GM18951 (cell line): ENCODE results near the gene APOB.

ENCODE experiments used
- POLR2A ChIP-seq: IDR thresholded peaks from 4 replicates; pipeline ENCODE4 v1.6.1; 2011; ENCODE audit warnings: mild to moderate bottlenecking; ENCODE audit not compliant: insufficient read length, insufficient read depth; ENCODE audit errors: extremely low read depth
- in situ Hi-C: fragments of 300-500 bp; cut with MboI; formaldehyde crosslinking; loops from one replicate; pipeline ENCODE4 v1.12.0; 2022; ENCODE audit warnings: low sequenced_read_pairs, mixed read lengths, inconsistent platforms; ENCODE audit not compliant: unreplicated experiment

The APOB gene

GRCh38 chr2:21043744-21044532 lies at the start of gene APOB:
TSS of gene APOB (minus strand) at chr2:21044073. CDS start at chr2:21043945, 128 bp downstream.
- no peak for TF ChIP-seq POLR2A
- in situ Hi-C loops = loop anchor here (25.0 kb wide), 1 partner anchor 268 kb away; no protein-coding TSS in a partner anchor

GRCh38 chr2:21092308-21092869 lies 48.5 kb upstream of the APOB start:
- TF ChIP-seq POLR2A = no peak
- in situ Hi-C loops = no loop called here

- TF ChIP-seq POLR2A = no peak
- in situ Hi-C loops = no loop called here
These were observed 40.5 kb upstream of the APOB start for GRCh38 chr2:21084401-21084800.

GRCh38 chr2:21083482-21083881 lies 39.6 kb upstream of the APOB start:
- no peak for TF ChIP-seq POLR2A
- in situ Hi-C loops = no loop called here

GRCh38 chr2:21078296-21078695 lies 34.4 kb upstream of the APOB start:
- TF ChIP-seq POLR2A = no peak
- in situ Hi-C loops = no loop called here

- in situ Hi-C loops = no loop called here
- no peak for TF ChIP-seq POLR2A
These were observed 28.8 kb upstream of the APOB start for GRCh38 chr2:21072477-21073242.

- in situ Hi-C loops = no loop called here
- no peak for TF ChIP-seq POLR2A
These were observed 26.7 kb upstream of the APOB start for GRCh38 chr2:21070341-21071257.

- in situ Hi-C loops = no loop called here
- no peak for TF ChIP-seq POLR2A
These were observed 26.0 kb upstream of the APOB start for GRCh38 chr2:21069746-21070340.

GRCh38 chr2:21067859-21068537 lies 24.1 kb upstream of the APOB start:
- in situ Hi-C loops = no loop called here
- TF ChIP-seq POLR2A = no peak

GRCh38 chr2:21067125-21067524 lies 23.3 kb upstream of the APOB start:
- in situ Hi-C loops = no loop called here
- no peak for TF ChIP-seq POLR2A

GRCh38 chr2:21059885-21060610 lies 16.2 kb upstream of the APOB start:
- TF ChIP-seq POLR2A = no peak
- in situ Hi-C loops = no loop called here
